IMR-90 (cell line): Measurements from ENCODE around the gene EXOC4.
"Not testable (repeated sequence)": the region's sequence is repeated elsewhere in the genome, so short reads cannot be mapped to it uniquely, and the experiment has no call there.

Experiments
- BHLHE40 ChIP-seq: fragments of 150-350 bp; IDR thresholded peaks from 2 replicates; pipeline ENCODE4 v1.6.1; 2016; ENCODE audit warnings: mild to moderate bottlenecking, low read depth, low read length
- MXI1 ChIP-seq: IDR thresholded peaks from 2 replicates; pipeline ENCODE4 v1.6.1; 2012; ENCODE audit warnings: low read depth, mild to moderate bottlenecking, low read length, moderate library complexity, borderline replicate concordance
- POLR2A ChIP-seq: IDR thresholded peaks from 2 replicates; pipeline ENCODE4 v1.6.1; 2012; ENCODE audit warnings: mild to moderate bottlenecking, low read depth, low read length
- RAD21 ChIP-seq: IDR thresholded peaks from 2 replicates; pipeline ENCODE4 v1.6.1; 2012; ENCODE audit warnings: low read length, improper control_type of control experiment
- RFX5 ChIP-seq: IDR thresholded peaks from 2 replicates; pipeline ENCODE4 v1.8.0; 2012; ENCODE audit warnings: low read depth, mild to moderate bottlenecking, low read length, moderate library complexity
- SMC3 ChIP-seq: fragments of 150-350 bp; IDR thresholded peaks from 2 replicates; pipeline ENCODE4 v1.6.1; 2016; ENCODE audit warnings: low read depth, mild to moderate bottlenecking, antibody characterized with exemption, low read length, moderate library complexity
- TF ChIP-seq, protein P1 (sequence below): conservative IDR thresholded peaks from 2 replicates; pipeline ENCODE4 v1.5.1; 2012; ENCODE audit warnings: mild to moderate bottlenecking, low read depth, low read length, improper control_type of control experiment

DNA sequence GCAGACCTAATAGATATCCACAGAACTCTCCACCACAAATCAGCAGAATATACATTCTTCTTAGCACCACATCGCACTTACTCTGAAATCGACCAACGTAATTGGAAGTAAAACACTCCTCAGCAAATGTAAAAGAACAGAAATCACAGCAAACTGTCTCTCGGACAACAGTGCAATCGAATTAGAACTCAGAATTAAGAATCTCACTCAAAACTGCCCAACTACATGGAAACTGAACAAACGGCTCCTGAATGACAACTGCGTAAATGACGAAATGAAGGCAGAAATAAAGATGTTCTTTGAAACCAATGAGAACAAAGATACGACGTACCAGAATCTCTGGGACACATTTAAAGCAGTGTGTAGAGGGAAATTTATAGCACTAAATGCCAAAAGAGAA, 42.1 kb upstream of the EXOC4 start:
- TF ChIP-seq BHLHE40, POLR2A, RAD21, SMC3, RFX5, MXI1: not testable (repeated sequence)
- TF ChIP-seq, protein P1, sequence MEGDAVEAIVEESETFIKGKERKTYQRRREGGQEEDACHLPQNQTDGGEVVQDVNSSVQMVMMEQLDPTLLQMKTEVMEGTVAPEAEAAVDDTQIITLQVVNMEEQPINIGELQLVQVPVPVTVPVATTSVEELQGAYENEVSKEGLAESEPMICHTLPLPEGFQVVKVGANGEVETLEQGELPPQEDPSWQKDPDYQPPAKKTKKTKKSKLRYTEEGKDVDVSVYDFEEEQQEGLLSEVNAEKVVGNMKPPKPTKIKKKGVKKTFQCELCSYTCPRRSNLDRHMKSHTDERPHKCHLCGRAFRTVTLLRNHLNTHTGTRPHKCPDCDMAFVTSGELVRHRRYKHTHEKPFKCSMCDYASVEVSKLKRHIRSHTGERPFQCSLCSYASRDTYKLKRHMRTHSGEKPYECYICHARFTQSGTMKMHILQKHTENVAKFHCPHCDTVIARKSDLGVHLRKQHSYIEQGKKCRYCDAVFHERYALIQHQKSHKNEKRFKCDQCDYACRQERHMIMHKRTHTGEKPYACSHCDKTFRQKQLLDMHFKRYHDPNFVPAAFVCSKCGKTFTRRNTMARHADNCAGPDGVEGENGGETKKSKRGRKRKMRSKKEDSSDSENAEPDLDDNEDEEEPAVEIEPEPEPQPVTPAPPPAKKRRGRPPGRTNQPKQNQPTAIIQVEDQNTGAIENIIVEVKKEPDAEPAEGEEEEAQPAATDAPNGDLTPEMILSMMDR: not testable (repeated sequence)
